Keratinocyte (primary cell): ENCODE data around the gene SOD2.

Experiments used
- CTCF ChIP-seq, 3 experiments: IDR thresholded peaks in 1 of 3; conservative IDR thresholded peaks in 1 of 3; optimal IDR thresholded peaks in 1 of 3; 2 replicates in 2 of 3; 3 replicates in 1 of 3; pipeline versions ENCODE3 to v1.5.1; 2011; ENCODE audit warnings: low read length in 3 of 3, mild to moderate bottlenecking in 3 of 3, moderate library complexity in 2 of 3, control low read depth in 1 of 3, inconsistent platforms in 1 of 3; ENCODE audit not compliant: insufficient read depth in 2 of 3; ENCODE audit errors: extremely low read depth in 1 of 3
- EZH2 ChIP-seq: IDR thresholded peaks from one replicate; pipeline ENCODE4 v1.6.1; 2012; ENCODE audit warnings: inconsistent platforms, mild to moderate bottlenecking, low read length, moderate library complexity

GRCh38 chr6:159678574-159678973 is 14.5 kb downstream of the SOD2 start:
- TF ChIP-seq CTCF (optimal IDR thresholded peaks at IDR 0.05 in 1 of 3, IDR thresholded peaks at IDR 0.05 in 1 of 3, conservative IDR thresholded peaks at IDR 0.05 in 1 of 3; ENCODE audit: extremely low read depth in 1 of 3, insufficient read depth in 2 of 3, low read length in 3 of 3) (no peak), EZH2 (no peak)
